Large intestine (tissue), 3 donors: ENCODE results near the gene CACNA2D4. TPM values are rescaled to one million over a fixed set of nuclear protein-coding genes. Genes with fewer than 3 reads are reported as not detected.

Experiments
- DNase-seq, 2 donors: peaks; one replicate each; pipeline versions ENCODE4 v3.0.0 to v3.0.0-alpha.2; 2013
- H3K27ac ChIP-seq: one replicate; pipeline ENCODE4 v1.5.1; 2013; ENCODE audit warnings: low read length
- H3K27me3 ChIP-seq: 2 replicates; pipeline ENCODE4 v1.6.1; 2013; ENCODE audit warnings: low read length; ENCODE audit not compliant: control insufficient read depth, insufficient read depth
- H3K36me3 ChIP-seq: 2 replicates; pipeline ENCODE4 v1.6.1; 2013; ENCODE audit warnings: low read length; ENCODE audit not compliant: control insufficient read depth, insufficient read depth
- H3K4me1 ChIP-seq: one replicate; pipeline ENCODE4 v1.6.1; 2013; ENCODE audit warnings: low read length; ENCODE audit not compliant: control insufficient read depth, insufficient read depth
- H3K4me3 ChIP-seq: one replicate; pipeline ENCODE4 v1.5.1; 2013; ENCODE audit warnings: low read length
- H3K9me3 ChIP-seq: one replicate; pipeline ENCODE4 v1.6.1; 2013; ENCODE audit warnings: mild to moderate bottlenecking, low read depth, low read length, moderate library complexity; ENCODE audit not compliant: control insufficient read depth
- WGBS: methylation state at CpG from one replicate; pipeline ENCODE4 v1.1.5; 2013; ENCODE audit warnings: low lambda C conversion rate; ENCODE audit not compliant: insufficient coverage; 5-methylcytosine and 5-hydroxymethylcytosine counted together
- polyA plus RNA-seq: library from polyadenylated mRNA; unstranded; fragments of 120-200 nt; gene quantifications from one replicate; pipeline ENCODE4 v1.2.1, GENCODE V29; 2013

Gene CACNA2D4
- polyA plus RNA-seq, 1 donor = 5.9 TPM

- Histone ChIP-seq H3K4me3 (no peak overlapping the region), H3K9me3 (no peaks in the 10 kb centered on the region), H3K27ac (no peak overlapping the region), H3K4me1 (peaks cover 49% of the 10 kb centered on the region), H3K36me3 (no peaks in the 10 kb centered on the region), H3K27me3 (no peaks in the 10 kb centered on the region)
- no peak for DNase-seq
- no CpG with 5 or more reads among the region's 22 CpGs for WGBS
These were observed 109.5 kb downstream of the CACNA2D4 start for GRCh38 chr12:1808798-1809480.

DNA sequence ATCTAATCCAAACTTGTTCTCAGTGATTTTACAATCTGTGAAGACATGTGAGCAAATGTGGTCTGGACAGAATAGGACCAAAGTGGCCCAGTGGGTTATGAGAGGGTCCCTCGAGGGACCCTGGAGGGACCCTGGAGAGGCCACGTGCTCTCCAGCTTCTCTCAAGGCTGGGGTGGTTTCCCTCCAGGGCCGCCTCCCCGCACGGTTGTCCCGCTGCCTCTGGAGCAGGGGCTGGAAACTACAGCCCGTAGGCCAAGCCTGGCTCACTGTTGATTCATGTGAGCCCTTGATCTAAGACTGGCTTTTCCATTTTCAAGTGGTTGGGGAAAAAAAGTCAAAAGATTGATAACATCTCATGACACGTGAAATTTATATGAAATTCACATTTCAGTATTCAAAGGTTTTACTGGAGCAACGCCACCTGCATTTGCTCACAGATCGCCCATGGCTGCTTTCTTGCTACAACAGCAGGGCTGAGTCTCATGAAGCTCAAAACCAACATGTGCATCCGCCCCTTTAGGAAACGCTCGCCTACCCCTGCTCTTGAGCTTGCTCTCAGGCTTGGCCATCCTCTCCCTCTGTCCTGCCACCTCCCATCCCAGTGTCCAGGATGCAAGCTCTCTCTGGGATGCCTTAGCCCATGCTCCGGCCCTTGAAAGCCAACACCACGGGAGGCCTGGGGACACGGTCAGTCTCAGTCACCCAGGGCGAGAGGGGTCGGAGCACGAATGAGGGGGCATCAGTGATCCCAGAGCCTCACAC lies 110.2 kb downstream of the CACNA2D4 start:
- Histone ChIP-seq H3K9me3 (no peaks in the 10 kb centered on the region), H3K27me3 (no peaks in the 10 kb centered on the region), H3K4me1 (peaks cover 46% of the 10 kb centered on the region), H3K4me3 (no peak overlapping the region), H3K36me3 (no peaks in the 10 kb centered on the region), H3K27ac (no peak overlapping the region)
- DNase-seq = no peak
- WGBS = 83% methylated on average over 1 of the region's 19 CpGs

DNA sequence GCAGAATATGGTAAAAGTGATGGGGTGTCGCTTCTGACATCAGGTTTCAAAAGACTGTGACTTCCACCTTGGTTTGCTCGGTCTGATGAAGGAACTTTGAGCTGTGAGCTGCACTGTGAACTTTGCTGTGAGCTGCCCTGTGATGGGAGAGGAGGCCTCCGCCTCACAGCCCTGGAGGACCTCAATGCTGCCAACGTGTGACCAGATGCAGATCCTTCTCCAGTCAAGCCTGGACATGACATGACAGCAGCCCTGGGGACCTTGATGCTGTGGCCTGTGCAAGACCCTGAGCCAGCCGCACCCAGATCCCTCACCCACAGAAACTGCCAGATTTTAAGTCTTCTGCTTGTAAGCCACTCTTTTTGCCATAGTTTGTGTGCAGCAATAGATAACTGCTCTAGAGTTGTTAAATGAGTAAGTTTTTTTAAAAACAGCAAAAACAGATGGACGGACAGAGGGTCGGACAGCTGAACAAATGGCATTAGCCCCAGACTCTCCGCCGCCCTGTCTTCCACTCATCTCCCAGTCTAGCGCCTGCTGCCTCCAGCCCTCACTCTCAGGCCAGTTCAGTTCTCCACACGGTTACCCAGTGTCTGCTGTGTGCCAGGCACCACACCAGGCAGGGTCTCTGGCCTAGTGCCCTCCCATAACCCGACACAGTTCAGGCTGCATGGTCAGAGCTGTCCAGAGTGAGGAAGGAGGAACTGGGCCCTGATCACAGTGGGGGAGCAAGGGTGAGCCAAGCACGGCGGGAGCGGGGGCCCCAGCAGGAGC lies 111.2 kb downstream of the CACNA2D4 start:
- H3K27me3 ChIP-seq = no peaks in the 10 kb centered on the region
- H3K9me3 ChIP-seq = no peaks in the 10 kb centered on the region
- no CpG with 5 or more reads among the region's 15 CpGs for WGBS
- H3K27ac ChIP-seq = peak overlapping the region; percentile 72
- H3K4me1 ChIP-seq = peaks cover 37% of the 10 kb centered on the region
- H3K36me3 ChIP-seq = no peaks in the 10 kb centered on the region
- DNase-seq = peak; percentile 85 to 87
- H3K4me3 ChIP-seq = no peak overlapping the region

DNA sequence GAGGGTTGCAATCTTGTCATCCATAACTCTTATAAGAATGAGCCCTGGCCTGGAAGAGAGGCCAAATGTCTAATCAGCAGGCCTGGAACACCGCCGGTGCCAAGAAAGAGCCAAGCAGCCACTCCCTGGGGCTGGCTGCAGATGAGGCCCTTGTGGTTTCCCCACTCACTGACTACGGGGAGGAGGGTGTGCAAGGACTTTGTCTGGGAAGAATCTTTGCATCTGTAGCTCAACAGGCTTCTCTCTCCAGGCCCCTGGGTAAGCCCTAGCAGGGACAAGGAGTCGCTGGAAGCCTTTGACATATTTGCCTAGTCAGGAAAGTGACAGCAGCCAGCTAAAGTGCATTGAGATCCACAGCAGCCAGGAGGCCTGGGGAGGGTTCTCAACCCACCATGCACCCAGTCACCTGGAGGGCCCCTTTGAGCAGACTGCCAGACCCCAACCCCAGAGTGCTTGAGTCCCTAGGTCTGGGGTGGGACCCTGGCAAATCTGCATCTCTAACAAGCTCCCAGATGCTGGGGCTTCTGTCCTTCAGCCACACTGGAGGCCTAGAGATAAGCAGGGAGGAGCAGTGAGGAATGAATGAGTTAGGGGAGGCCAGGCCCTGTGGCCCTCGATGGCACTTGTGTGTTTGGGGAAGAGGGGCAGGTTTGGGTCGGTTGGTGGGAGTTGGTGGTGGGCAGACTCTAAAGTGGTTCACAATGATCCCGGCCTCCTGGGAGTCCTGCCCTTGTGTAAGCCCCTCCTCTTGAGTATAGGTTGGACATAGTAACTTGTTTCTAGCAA lies 112.0 kb downstream of the CACNA2D4 start:
- H3K9me3 ChIP-seq = no peaks in the 10 kb centered on the region
- H3K27ac ChIP-seq = peak overlapping the region; percentile 72
- peaks cover 30% of the 10 kb centered on the region for H3K4me1 ChIP-seq
- no peaks in the 10 kb centered on the region for H3K36me3 ChIP-seq
- no peaks in the 10 kb centered on the region for H3K27me3 ChIP-seq
- peak in 1 of 2 donors; percentile 63 for DNase-seq
- no CpG with 5 or more reads among the region's 7 CpGs for WGBS
- H3K4me3 ChIP-seq = no peak overlapping the region

- Histone ChIP-seq H3K4me3 (no peak overlapping the region), H3K36me3 (no peaks in the 10 kb centered on the region), H3K27me3 (no peaks in the 10 kb centered on the region), H3K4me1 (peaks cover 28% of the 10 kb centered on the region), H3K27ac (peak overlapping the region; percentile 72), H3K9me3 (no peaks in the 10 kb centered on the region)
- DNase-seq = no peak
- no CpG with 5 or more reads among the region's 16 CpGs for WGBS
These were observed 112.9 kb downstream of the CACNA2D4 start for GRCh38 chr12:1805441-1806081.

DNA sequence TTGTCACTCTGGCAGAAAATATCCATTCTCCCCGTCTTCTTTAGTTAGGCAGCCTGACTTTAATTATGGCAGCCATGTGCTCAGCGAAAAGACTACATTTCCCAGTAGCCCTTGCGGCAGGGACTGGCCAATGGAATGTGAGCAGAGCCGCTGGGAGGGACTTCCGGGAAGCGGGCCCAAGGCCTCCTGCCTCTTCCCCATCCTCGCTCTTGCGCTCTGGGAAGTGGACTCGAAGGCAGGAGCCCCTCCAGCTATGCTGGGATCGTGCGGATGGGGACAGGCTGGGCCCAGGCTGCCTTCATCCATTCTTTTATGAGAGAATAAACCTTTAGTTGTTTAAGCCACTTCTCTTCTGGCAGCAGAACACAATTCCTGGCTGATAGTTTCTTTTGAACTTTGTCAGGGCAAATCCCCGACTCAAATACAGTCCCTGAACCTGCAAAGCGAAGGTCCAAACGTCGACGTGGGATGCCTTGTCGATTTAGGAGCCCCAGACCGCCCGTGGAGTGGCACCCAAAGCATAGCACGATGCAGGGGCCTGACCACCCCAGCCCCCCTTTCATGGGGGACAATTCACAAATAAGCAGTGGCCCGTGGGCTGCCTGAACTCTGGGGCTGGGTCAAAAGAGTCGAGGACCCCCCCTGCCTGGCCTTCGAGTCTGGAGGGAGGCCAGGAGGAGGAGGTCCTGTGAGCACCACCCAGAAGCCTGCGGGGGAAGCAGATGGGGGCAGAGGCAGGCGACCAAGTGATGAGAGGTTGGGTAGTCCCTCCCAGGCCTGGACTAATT lies 113.7 kb downstream of the CACNA2D4 start:
- no peak overlapping the region for H3K4me3 ChIP-seq
- no peak overlapping the region for H3K27ac ChIP-seq
- no peaks in the 10 kb centered on the region for H3K36me3 ChIP-seq
- WGBS = no CpG with 5 or more reads among the region's 25 CpGs
- H3K4me1 ChIP-seq = peaks cover 28% of the 10 kb centered on the region
- no peaks in the 10 kb centered on the region for H3K9me3 ChIP-seq
- DNase-seq = peak; percentile 86 to 87
- no peaks in the 10 kb centered on the region for H3K27me3 ChIP-seq

- H3K4me1 ChIP-seq = peaks cover 28% of the 10 kb centered on the region
- DNase-seq = no peak
- WGBS = no CpG with 5 or more reads among the region's 7 CpGs
These were observed 114.7 kb downstream of the CACNA2D4 start for GRCh38 chr12:1803736-1804135.

GRCh38 chr12:1801303-1801975 lies 117.0 kb downstream of the CACNA2D4 start:
- H3K4me1 ChIP-seq = peaks cover 16% of the 10 kb centered on the region
- no peak for DNase-seq
- no CpG with 5 or more reads among the region's 16 CpGs for WGBS
- no peaks in the 10 kb centered on the region for H3K9me3 ChIP-seq
- no peak overlapping the region for H3K4me3 ChIP-seq
- H3K27ac ChIP-seq = no peak overlapping the region
- H3K36me3 ChIP-seq = no peaks in the 10 kb centered on the region
- H3K27me3 ChIP-seq = no peaks in the 10 kb centered on the region

More at GRCh38 chr12:1803736-1804135, 114.7 kb downstream of the CACNA2D4 start:
- no peak overlapping the region for H3K27ac ChIP-seq
- H3K9me3 ChIP-seq = no peaks in the 10 kb centered on the region
- H3K4me3 ChIP-seq = no peak overlapping the region
- no peaks in the 10 kb centered on the region for H3K36me3 ChIP-seq
- no peaks in the 10 kb centered on the region for H3K27me3 ChIP-seq
